Tibial artery (tissue), 4 donors: ENCODE measurements around the gene RRAGD.
A peak's percentile ranks its signal among the peaks of the same experiment; 100 is the strongest.

Source experiments
- DNase-seq, 2 donors: peaks; one replicate each; pipeline ENCODE4 v3.0.0-alpha.2; 2019
- H3K27ac ChIP-seq, 2 donors: fragments of 200-600 bp; sonication (generic) in 1 of 2; 1 replicate in 1 of 2; 2 replicates in 1 of 2; pipeline ENCODE4 v1.5.1; 2018 to 2019; ENCODE audit warnings: mild to moderate bottlenecking in 1 of 2
- H3K27me3 ChIP-seq, 2 donors: fragments of 200-600 bp; sonication (generic) in 1 of 2; one replicate each; pipeline versions ENCODE4 v1.5.1 to v1.6.0; 2016 to 2019
- H3K36me3 ChIP-seq, 3 donors: fragments of 200-600 bp; sonication (generic) in 2 of 3; one replicate each; pipeline ENCODE4 v1.5.1; 2016 to 2019; ENCODE audit warnings: mild to moderate bottlenecking in 2 of 3
- H3K4me1 ChIP-seq, 4 donors: fragments of 200-600 bp; sonication (generic) in 2 of 4; 1 replicate in 3 of 4; 2 replicates in 1 of 4; pipeline ENCODE4 v1.5.1; 2016 to 2019
- H3K4me3 ChIP-seq, 2 donors: fragments of 200-600 bp; sonication (generic) in 1 of 2; 1 replicate in 1 of 2; 2 replicates in 1 of 2; pipeline ENCODE4 v1.5.1; 2018 to 2019; ENCODE audit warnings: mild to moderate bottlenecking in 2 of 2
- H3K9me3 ChIP-seq, 3 donors: fragments of 200-600 bp; sonication (generic) in 1 of 3; one replicate each; pipeline ENCODE4 v1.5.1; 2016 to 2019
- intact Hi-C: fragments of 100-400 bp; cut with DNase I; formaldehyde crosslinking; loops from one replicate; pipeline ENCODE4 v1.15.0; 2023; ENCODE audit warnings: low total_unique reads
- TF ChIP-seq, protein P1 (sequence below), 2 experiments: fragments of 200-600 bp in 1 of 2; fragments of 450-650 bp in 1 of 2; IDR thresholded peaks; one replicate each; pipeline ENCODE4 v1.5.1; 2017 to 2019; ENCODE audit warnings: antibody characterized with exemption in 2 of 2, mild to moderate bottlenecking in 1 of 2, moderate library complexity in 1 of 2

The RRAGD gene

GRCh38 chr6:89411145-89412070 is 665 bp downstream of the RRAGD start:
- DNase-seq = peak; percentile 27 to 72
- H3K27ac ChIP-seq = peak overlapping the region; percentile 78 to 85
- H3K4me1 ChIP-seq = peaks cover 0 to 24% (median 7%) of the 10 kb centered on the region in 4 donors
- no peaks in the 10 kb centered on the region for H3K27me3 ChIP-seq
- TF ChIP-seq, protein P1, sequence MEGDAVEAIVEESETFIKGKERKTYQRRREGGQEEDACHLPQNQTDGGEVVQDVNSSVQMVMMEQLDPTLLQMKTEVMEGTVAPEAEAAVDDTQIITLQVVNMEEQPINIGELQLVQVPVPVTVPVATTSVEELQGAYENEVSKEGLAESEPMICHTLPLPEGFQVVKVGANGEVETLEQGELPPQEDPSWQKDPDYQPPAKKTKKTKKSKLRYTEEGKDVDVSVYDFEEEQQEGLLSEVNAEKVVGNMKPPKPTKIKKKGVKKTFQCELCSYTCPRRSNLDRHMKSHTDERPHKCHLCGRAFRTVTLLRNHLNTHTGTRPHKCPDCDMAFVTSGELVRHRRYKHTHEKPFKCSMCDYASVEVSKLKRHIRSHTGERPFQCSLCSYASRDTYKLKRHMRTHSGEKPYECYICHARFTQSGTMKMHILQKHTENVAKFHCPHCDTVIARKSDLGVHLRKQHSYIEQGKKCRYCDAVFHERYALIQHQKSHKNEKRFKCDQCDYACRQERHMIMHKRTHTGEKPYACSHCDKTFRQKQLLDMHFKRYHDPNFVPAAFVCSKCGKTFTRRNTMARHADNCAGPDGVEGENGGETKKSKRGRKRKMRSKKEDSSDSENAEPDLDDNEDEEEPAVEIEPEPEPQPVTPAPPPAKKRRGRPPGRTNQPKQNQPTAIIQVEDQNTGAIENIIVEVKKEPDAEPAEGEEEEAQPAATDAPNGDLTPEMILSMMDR (IDR thresholded peaks at IDR 0.05) = no peak
- H3K9me3 ChIP-seq = no peaks in the 10 kb centered on the region
- peak overlapping the region; percentile 67 to 95 for H3K4me3 ChIP-seq
- intact Hi-C loops = loop anchor here (10.0 kb wide), 1 partner anchor 47 kb away; no protein-coding TSS in a partner anchor
- H3K36me3 ChIP-seq = no peaks in the 10 kb centered on the region

- Histone ChIP-seq H3K27ac (peak overlapping the region; percentile 78 to 85), H3K27me3 (no peaks in the 10 kb centered on the region), H3K9me3 (no peaks in the 10 kb centered on the region), H3K4me1 (peaks cover 0 to 24% (median 7%) of the 10 kb centered on the region in 4 donors), H3K36me3 (no peaks in the 10 kb centered on the region), H3K4me3 (peak overlapping the region; percentile 67 to 95)
- TF ChIP-seq, protein P1 (IDR thresholded peaks at IDR 0.05) = no peak
- no peak for DNase-seq
- intact Hi-C loops = loop anchor here (10.0 kb wide), 1 partner anchor 46 kb away; no protein-coding TSS in a partner anchor
These were observed 1.3 kb downstream of the RRAGD start for GRCh38 chr6:89410788-89411144.

DNA sequence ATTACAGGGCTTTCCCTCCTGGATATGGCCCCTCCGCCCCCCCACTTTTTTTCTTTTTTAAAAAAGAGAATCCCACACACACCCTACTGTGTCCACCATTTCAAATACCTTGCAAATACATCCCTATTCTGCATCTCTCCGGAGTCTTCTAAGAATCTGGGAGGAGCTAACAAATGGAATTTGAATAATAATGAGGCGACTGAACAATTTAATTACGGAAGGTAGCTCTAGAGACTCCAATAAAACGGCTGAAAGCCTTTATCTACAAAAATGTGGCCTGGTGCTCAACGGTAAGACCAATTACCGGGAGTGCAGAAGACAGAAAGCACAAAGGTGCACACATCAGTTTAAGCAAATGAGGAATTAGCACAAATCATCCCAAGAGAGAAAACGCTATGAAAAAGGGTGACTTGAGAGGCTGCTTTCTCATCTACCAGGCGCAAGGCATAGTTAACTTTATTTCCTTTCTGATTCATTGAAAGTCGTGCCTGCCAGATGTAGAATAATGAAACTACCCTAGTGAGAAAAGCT is 1.8 kb downstream of the RRAGD start:
- H3K27ac ChIP-seq = peak overlapping the region; percentile 78 to 85

DNA sequence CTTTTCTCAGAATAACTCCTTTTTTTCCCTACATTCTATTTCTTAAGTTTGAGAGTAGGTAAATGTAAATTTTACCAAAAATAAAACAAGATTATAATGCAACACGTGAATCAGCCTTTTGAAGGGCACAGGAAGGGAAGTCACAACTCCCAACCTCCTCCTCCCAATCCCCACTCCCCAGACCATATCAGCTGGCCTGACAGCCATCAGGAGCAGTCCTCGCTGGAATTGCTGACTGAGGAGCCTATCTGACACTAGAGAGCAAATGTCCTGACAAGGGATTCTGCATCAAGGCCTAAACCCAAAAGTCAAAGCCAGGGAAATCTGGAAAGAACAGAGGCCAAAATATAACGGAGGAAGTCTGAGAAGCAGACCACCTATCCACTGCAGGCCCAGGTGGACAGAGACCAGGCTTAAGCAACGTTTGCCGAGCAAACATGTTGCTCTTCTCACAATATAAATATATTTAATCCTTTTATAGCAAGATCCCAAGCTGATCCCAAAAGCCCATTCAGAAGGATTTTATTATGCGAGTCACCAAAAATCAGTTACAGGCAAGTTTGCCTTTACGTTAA is 2.5 kb downstream of the RRAGD start:
- Histone ChIP-seq H3K36me3 (no peaks in the 10 kb centered on the region), H3K4me1 (peaks cover 0 to 24% (median 7%) of the 10 kb centered on the region in 4 donors), H3K27ac (no peak overlapping the region), H3K27me3 (no peaks in the 10 kb centered on the region), H3K9me3 (no peaks in the 10 kb centered on the region), H3K4me3 (no peak overlapping the region)
- TF ChIP-seq, protein P1 (IDR thresholded peaks at IDR 0.05) = no peak
- intact Hi-C loops = loop anchor here (10.0 kb wide), 1 partner anchor 45 kb away; no protein-coding TSS in a partner anchor
- no peak for DNase-seq

More for the DNA sequence above, 1.8 kb downstream of the RRAGD start:
- TF ChIP-seq, protein P1 (IDR thresholded peaks at IDR 0.05) = no peak
- H3K9me3 ChIP-seq = no peaks in the 10 kb centered on the region
- H3K36me3 ChIP-seq = no peaks in the 10 kb centered on the region
- H3K4me1 ChIP-seq = peaks cover 0 to 24% (median 7%) of the 10 kb centered on the region in 4 donors
- no peaks in the 10 kb centered on the region for H3K27me3 ChIP-seq
- peak overlapping the region; percentile 67 to 95 for H3K4me3 ChIP-seq
- DNase-seq = no peak
- intact Hi-C loops = loop anchor here (10.0 kb wide), 1 partner anchor 45 kb away; no protein-coding TSS in a partner anchor

DNA sequence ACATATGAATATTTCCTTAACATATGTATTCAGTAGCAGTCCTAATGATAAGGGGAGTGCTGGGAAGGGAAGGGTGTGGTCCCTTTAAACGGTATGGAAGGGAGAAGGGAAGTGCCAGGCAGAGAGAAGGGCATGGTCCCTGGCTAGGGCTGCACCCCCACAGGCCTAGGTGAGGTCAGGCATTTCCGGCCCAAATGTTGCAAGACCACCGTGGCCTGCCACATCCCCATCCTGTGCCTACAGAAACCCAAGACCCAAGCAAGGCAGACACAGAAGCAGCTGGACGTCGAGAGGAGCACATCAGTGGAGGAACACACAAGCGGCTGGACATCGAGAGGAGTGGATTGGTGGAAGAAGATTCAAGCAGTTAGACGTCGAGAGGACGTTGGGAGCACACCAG is 5.9 kb downstream of the RRAGD start:
- H3K27ac ChIP-seq = no peak overlapping the region
- H3K4me3 ChIP-seq = no peak overlapping the region
- peaks cover 0 to 12% (median 2%) of the 10 kb centered on the region in 4 donors for H3K4me1 ChIP-seq
- TF ChIP-seq, protein P1 (IDR thresholded peaks at IDR 0.05) = no peak
- intact Hi-C loops = no loop called here
- H3K27me3 ChIP-seq = no peaks in the 10 kb centered on the region
- no peaks in the 10 kb centered on the region for H3K36me3 ChIP-seq
- DNase-seq = no peak
- H3K9me3 ChIP-seq = no peaks in the 10 kb centered on the region
